K562 (cell line): Measurements from ENCODE around the gene HMG20B. TPM values are rescaled to one million over a fixed set of nuclear protein-coding genes. Genes with fewer than 3 reads are reported as not detected.

ENCODE experiments used
- MBD2 ChIP-seq: sonication (generic); IDR thresholded peaks from 2 replicates; pipeline ENCODE4 v1.6.1; 2016; ENCODE audit warnings: low read depth, borderline replicate concordance
- MCM5 ChIP-seq: fragments of 450-650 bp; IDR thresholded peaks from 2 replicates; pipeline ENCODE4 v1.6.1; 2016; ENCODE audit warnings: low read depth
- PTBP1 ChIP-seq: fragments of 200-400 bp; formaldehyde crosslinking; IDR thresholded peaks from 2 replicates; pipeline ENCODE4 v1.6.1; 2017; ENCODE audit warnings: low read depth, low read length
- RAD21 ChIP-seq, 2 experiments: fragments of 250-450 bp in 1 of 2; fragments of 450-650 bp in 1 of 2; sonication (Bioruptor Pico) in 1 of 2; formaldehyde crosslinking in 1 of 2; IDR thresholded peaks in 1 of 2; conservative IDR thresholded peaks in 1 of 2; 2 replicates each; pipeline versions ENCODE4 v1.4.0 to v1.8.0; 2020 to 2022; ENCODE audit warnings: mild to moderate bottlenecking in 2 of 2, moderate library complexity in 1 of 2
- RBM22 ChIP-seq: fragments of 200-400 bp; formaldehyde crosslinking; IDR thresholded peaks from 2 replicates; pipeline ENCODE4 v1.6.1; 2018; ENCODE audit warnings: low read length, low read depth; ENCODE audit not compliant: poor library complexity, severe bottlenecking
- SMC3 ChIP-seq: conservative IDR thresholded peaks from 2 replicates; pipeline ENCODE4 v1.6.1; 2011; ENCODE audit warnings: low read depth, low read length, improper control_type of control experiment; ENCODE audit not compliant: insufficient read depth
- STAT5A ChIP-seq: IDR thresholded peaks from 2 replicates; pipeline ENCODE4 v1.6.1; 2012; ENCODE audit warnings: low read length, inconsistent platforms, borderline replicate concordance
- ZNF507 ChIP-seq: conservative IDR thresholded peaks from 2 replicates; pipeline ENCODE4 v1.6.1; 2017; ENCODE audit warnings: missing genetic modification characterization, missing compliant biosample characterization
- ZNF639 ChIP-seq, 2 experiments: fragments of 200-800 bp in 1 of 2; sonication (Bioruptor generic) in 1 of 2; sonication (generic) in 1 of 2; formaldehyde crosslinking in 1 of 2; IDR thresholded peaks in 1 of 2; conservative IDR thresholded peaks in 1 of 2; 2 replicates each; pipeline versions ENCODE4 v1.5.0 to v1.6.1; 2016 to 2020; ENCODE audit warnings: missing compliant biosample characterization in 1 of 2, missing genetic modification characterization in 1 of 2, missing genetic modification reagents in 1 of 2
- ZNF79 ChIP-seq: fragments of 250-450 bp; sonication (Bioruptor Pico); IDR thresholded peaks from 2 replicates; pipeline ENCODE4 v1.4.0; 2020; ENCODE audit warnings: low read depth, mild to moderate bottlenecking, moderate library complexity
- polyA plus RNA-seq, 8 experiments: library from polyadenylated mRNA; depleted of rRNA in 4 of 8; stranded (reverse) in 5 of 8; unstranded in 3 of 8; fragments of >200 nt; fragmentation: Nextera tagmentation in 2 of 8; fragmentation: Illumina TruSeq in 1 of 8; extraction: Ambion mirVana in 2 of 8; extraction: Trizol in 1 of 8; gene quantifications; 2 replicates each; pipeline versions ENCODE4 v1.2.1 to v1.2.3, GENCODE V29; 2011 to 2014; ENCODE audit warnings: inconsistent platforms in 1 of 8, missing spikeins in 1 of 8
- total RNA-seq, 7 experiments: library from RNA; depleted of rRNA in 6 of 7; stranded (reverse); fragments of >200 nt in 6 of 7; fragmentation: Illumina TruSeq in 2 of 7; extraction: Trizol in 2 of 7; gene quantifications; 2 replicates each; pipeline versions ENCODE4 v1.2.1 to v1.2.3, GENCODE V29; 2011 to 2021; ENCODE audit warnings: low replicate concordance in 1 of 7
- TF ChIP-seq, protein P1 (sequence below): fragments of 450-650 bp; formaldehyde crosslinking; IDR thresholded peaks from 2 replicates; pipeline ENCODE4 v1.4.0; 2022; ENCODE audit warnings: missing genetic modification characterization
- TF ChIP-seq, protein P2 (sequence below), 2 experiments: fragments of 450-650 bp; formaldehyde crosslinking in 1 of 2; IDR thresholded peaks; 2 replicates each; pipeline versions ENCODE4 v1.4.0 to v1.6.1; 2014 to 2020; ENCODE audit warnings: mild to moderate bottlenecking in 2 of 2, borderline replicate concordance in 1 of 2, low read depth in 1 of 2
- TF ChIP-seq, protein P3 (sequence below): fragments of 250-450 bp; sonication (Bioruptor Pico); IDR thresholded peaks from 2 replicates; pipeline ENCODE4 v1.8.0; 2022; ENCODE audit warnings: moderate library complexity, mild to moderate bottlenecking, inconsistent platforms

The HMG20B gene
- total and polyA plus RNA-seq, 9 of the 15 experiments (the other 6 are each of a cell fraction or from before 2014, with no cell fraction given) = 0.35 to 172 (median 38.6) TPM

DNA sequence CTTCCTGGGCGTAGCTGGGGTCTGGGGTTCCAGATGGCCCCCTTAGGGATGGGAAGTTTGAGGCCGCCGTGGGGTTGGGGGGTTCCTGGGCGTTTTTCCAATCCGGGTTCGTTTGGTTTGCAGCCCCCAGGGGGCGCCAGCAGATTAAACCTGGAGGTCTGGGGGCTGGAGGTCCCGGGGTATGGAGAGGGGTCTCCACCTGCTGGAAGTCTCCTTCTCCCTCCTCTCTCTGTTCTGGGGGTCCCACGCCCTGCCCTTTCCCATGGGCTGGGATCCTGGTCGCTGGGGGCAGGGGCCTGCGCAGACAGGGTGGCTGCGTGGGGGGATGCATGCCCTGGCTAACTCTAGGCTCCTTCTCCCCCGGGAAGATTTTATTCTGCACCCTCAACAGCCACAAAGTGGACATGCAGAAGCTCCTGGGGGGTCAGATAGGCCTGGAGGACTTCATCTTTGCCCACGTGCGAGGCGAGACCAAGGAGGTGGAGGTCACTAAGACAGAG, 13.4 kb downstream of the HMG20B start (continued):
- 0 out of 4 replicates have a peak, but pooled peaks of 1 of the 2 experiments have one; percentile 5 for TF ChIP-seq ZNF639 (CRISPR knock-in tag; conservative IDR thresholded peaks at IDR 0.05 in 1 of 2, IDR thresholded peaks at IDR 0.05 in 1 of 2)
- TF ChIP-seq, protein P1, sequence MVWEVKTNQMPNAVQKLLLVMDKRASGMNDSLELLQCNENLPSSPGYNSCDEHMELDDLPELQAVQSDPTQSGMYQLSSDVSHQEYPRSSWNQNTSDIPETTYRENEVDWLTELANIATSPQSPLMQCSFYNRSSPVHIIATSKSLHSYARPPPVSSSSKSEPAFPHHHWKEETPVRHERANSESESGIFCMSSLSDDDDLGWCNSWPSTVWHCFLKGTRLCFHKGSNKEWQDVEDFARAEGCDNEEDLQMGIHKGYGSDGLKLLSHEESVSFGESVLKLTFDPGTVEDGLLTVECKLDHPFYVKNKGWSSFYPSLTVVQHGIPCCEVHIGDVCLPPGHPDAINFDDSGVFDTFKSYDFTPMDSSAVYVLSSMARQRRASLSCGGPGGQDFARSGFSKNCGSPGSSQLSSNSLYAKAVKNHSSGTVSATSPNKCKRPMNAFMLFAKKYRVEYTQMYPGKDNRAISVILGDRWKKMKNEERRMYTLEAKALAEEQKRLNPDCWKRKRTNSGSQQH (CRISPR knock-in tag) = no peak
- TF ChIP-seq, protein P2, sequence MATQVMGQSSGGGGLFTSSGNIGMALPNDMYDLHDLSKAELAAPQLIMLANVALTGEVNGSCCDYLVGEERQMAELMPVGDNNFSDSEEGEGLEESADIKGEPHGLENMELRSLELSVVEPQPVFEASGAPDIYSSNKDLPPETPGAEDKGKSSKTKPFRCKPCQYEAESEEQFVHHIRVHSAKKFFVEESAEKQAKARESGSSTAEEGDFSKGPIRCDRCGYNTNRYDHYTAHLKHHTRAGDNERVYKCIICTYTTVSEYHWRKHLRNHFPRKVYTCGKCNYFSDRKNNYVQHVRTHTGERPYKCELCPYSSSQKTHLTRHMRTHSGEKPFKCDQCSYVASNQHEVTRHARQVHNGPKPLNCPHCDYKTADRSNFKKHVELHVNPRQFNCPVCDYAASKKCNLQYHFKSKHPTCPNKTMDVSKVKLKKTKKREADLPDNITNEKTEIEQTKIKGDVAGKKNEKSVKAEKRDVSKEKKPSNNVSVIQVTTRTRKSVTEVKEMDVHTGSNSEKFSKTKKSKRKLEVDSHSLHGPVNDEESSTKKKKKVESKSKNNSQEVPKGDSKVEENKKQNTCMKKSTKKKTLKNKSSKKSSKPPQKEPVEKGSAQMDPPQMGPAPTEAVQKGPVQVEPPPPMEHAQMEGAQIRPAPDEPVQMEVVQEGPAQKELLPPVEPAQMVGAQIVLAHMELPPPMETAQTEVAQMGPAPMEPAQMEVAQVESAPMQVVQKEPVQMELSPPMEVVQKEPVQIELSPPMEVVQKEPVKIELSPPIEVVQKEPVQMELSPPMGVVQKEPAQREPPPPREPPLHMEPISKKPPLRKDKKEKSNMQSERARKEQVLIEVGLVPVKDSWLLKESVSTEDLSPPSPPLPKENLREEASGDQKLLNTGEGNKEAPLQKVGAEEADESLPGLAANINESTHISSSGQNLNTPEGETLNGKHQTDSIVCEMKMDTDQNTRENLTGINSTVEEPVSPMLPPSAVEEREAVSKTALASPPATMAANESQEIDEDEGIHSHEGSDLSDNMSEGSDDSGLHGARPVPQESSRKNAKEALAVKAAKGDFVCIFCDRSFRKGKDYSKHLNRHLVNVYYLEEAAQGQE (IDR thresholded peaks at IDR 0.05; ENCODE audit: borderline replicate concordance) = peak; percentile 82
- TF ChIP-seq, protein P2 (CRISPR knock-in tag; IDR thresholded peaks at IDR 0.05; ENCODE audit: low read depth) = no peak
- no peak for TF ChIP-seq PTBP1
- TF ChIP-seq RAD21 (CRISPR knock-in tag; conservative IDR thresholded peaks at IDR 0.05 in 1 of 2, IDR thresholded peaks at IDR 0.05 in 1 of 2) = peak; percentile 74 to 87
- no peak for TF ChIP-seq ZNF79
- TF ChIP-seq ZNF507 (tag) = no peak
- TF ChIP-seq MCM5 = no peak
- TF ChIP-seq MBD2 = no peak
- TF ChIP-seq, protein P3, sequence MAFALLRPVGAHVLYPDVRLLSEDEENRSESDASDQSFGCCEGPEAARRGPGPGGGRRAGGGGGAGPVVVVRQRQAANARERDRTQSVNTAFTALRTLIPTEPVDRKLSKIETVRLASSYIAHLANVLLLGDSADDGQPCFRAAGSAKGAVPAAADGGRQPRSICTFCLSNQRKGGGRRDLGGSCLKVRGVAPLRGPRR (CRISPR knock-in tag) = no peak
- peak; percentile 34 for TF ChIP-seq RBM22
- TF ChIP-seq SMC3 = peak; percentile 59; the same call in 1 of the 2 replicates
- TF ChIP-seq STAT5A = no peak
